SJSA1 (cell line): ENCODE data around the gene BLCAP. TPM values are rescaled to one million over a fixed set of nuclear protein-coding genes. Genes with fewer than 3 reads are reported as not detected.

Experiments
- DNase-seq, 2 experiments: peaks; one replicate each; pipeline ENCODE4 v3.0.0-alpha.2; 2015 to 2020; ENCODE audit warnings: low spot score in 2 of 2, low read depth in 1 of 2
- H3K27ac ChIP-seq: fragments of 250-450 bp; sonication (Bioruptor Pico); 2 replicates; pipeline ENCODE4 v1.5.1; 2020; ENCODE audit warnings: mild to moderate bottlenecking, moderate library complexity
- H3K27me3 ChIP-seq: fragments of 250-450 bp; sonication (Bioruptor Pico); replicated peaks from 2 replicates; pipeline ENCODE4 v1.5.1; 2020; ENCODE audit warnings: mild to moderate bottlenecking, moderate library complexity
- H3K36me3 ChIP-seq: fragments of 250-450 bp; sonication (Bioruptor Pico); 2 replicates; pipeline ENCODE4 v1.5.1; 2020; ENCODE audit warnings: mild to moderate bottlenecking
- H3K4me1 ChIP-seq: fragments of 250-450 bp; sonication (Bioruptor Pico); replicated peaks from 2 replicates; pipeline ENCODE4 v1.6.1; 2021; ENCODE audit warnings: mild to moderate bottlenecking
- H3K4me3 ChIP-seq: fragments of 250-450 bp; sonication (Bioruptor Pico); 2 replicates; pipeline ENCODE4 v1.5.1; 2020; ENCODE audit warnings: mild to moderate bottlenecking
- H3K9me3 ChIP-seq: fragments of 250-450 bp; sonication (Bioruptor Pico); replicated peaks from 2 replicates; pipeline ENCODE4 v1.5.1; 2020; ENCODE audit warnings: mild to moderate bottlenecking
- total RNA-seq: library from RNA; depleted of rRNA; stranded (reverse); fragments of >200 nt; shearing (Covaris generic); gene quantifications from 2 replicates; pipeline ENCODE4 v1.2.3, GENCODE V29; 2014

Gene BLCAP
- total RNA-seq, 1 experiment from 2014 or later = 102 TPM

DNA sequence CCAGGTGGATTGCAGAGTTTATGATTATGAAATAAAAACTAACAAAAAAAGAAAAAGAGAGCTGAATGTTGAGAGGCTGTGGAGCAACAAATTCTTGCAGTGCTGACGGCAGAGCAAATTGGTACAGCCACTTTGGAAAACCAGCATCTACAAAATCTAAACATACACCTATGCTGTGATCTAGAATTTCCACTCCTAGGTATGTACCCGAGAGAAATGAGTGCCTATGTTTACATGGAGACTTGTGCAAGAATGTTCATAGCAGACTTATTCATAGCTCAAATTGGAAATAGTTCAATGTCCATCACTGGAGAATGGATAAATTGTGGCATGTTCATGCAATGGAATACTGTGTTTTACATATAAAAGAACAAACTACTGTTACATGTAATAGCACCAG, 3.0 kb upstream of the BLCAP start:
- Histone ChIP-seq H3K36me3 (peaks cover 12% of the 10 kb centered on the region), H3K9me3 (no peaks in the 10 kb centered on the region), H3K27me3 (no peaks in the 10 kb centered on the region), H3K4me1 (peaks cover 30% of the 10 kb centered on the region), H3K27ac (no peak overlapping the region), H3K4me3 (no peak overlapping the region)
- DNase-seq = no peak

DNA sequence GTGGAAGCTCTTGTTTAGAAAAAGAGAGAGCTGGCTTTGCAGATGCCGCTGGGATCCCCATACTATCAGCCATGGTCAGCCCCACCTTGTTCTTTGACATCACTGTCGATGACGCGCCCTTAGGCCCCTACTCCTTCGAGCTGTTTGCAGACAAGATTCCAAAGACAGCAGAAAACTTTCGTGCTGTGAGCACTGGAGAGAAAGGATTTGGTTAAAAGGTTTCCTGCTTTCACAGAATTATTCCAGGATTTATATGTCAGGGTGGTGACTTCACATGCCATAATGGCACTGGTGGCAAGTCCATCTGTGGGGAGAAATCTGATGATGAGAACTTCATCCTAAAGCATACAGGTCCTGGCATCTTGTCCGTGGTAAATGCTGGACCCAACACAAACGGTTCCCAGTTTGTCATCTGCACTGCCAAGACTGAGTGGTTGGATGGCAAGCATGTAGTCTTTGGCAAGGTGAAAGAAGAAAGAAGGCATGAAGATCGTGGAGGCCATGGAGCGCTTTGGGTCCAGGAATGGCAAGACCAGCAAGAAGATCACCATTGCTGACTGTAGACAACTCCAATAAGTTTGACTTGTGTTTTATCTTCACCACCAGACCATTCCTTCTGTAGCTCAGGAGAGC, 2.4 kb upstream of the BLCAP start:
- peaks cover 18% of the 10 kb centered on the region for H3K36me3 ChIP-seq
- DNase-seq = peak in 1 of 2 experiments; percentile 17
- H3K27ac ChIP-seq = no peak overlapping the region
- H3K9me3 ChIP-seq = no peaks in the 10 kb centered on the region
- no peak overlapping the region for H3K4me3 ChIP-seq
- H3K27me3 ChIP-seq = no peaks in the 10 kb centered on the region
- peaks cover 36% of the 10 kb centered on the region for H3K4me1 ChIP-seq

DNA sequence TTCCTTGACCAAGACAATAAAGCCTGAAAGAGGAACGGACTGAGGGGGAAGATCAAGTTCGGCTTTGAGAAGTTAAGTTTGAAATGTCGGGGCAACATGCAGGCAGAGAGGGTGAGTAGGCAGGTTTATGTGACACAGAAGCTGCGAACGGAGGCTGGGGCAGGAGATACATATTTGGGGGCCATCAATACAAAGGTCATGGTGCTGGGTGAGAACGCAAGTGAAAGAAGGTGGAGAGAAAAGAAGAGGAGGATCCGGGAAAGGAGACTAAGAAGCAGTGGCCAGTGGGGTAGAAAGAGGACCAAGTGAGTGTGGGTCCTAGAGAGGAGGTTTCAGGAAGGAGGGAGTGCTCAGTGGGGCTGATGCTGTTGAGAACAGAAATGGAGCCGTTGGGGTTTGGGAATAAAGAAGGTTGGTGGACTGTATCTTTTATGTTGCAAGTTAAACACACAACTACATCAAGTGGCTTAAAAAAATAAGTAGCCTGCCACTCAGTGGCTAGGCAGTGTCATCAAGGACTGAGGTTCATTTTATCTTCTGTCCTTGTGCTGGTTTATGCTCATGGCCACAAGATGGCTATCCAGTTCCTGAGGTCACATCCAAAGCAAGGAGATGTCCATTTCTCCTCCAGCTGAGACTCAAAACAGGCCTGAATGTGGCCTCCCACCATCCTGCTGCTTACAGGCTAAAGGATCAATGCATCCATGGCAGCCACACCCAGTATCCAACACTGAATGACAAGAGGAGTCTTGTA, 1.7 kb upstream of the BLCAP start:
- DNase-seq = peak in 1 of 2 experiments; percentile 33
- Histone ChIP-seq H3K36me3 (peaks cover 25% of the 10 kb centered on the region), H3K4me1 (peaks cover 40% of the 10 kb centered on the region), H3K9me3 (no peaks in the 10 kb centered on the region), H3K27me3 (no peaks in the 10 kb centered on the region), H3K27ac (no peak overlapping the region), H3K4me3 (no peak overlapping the region)

DNA sequence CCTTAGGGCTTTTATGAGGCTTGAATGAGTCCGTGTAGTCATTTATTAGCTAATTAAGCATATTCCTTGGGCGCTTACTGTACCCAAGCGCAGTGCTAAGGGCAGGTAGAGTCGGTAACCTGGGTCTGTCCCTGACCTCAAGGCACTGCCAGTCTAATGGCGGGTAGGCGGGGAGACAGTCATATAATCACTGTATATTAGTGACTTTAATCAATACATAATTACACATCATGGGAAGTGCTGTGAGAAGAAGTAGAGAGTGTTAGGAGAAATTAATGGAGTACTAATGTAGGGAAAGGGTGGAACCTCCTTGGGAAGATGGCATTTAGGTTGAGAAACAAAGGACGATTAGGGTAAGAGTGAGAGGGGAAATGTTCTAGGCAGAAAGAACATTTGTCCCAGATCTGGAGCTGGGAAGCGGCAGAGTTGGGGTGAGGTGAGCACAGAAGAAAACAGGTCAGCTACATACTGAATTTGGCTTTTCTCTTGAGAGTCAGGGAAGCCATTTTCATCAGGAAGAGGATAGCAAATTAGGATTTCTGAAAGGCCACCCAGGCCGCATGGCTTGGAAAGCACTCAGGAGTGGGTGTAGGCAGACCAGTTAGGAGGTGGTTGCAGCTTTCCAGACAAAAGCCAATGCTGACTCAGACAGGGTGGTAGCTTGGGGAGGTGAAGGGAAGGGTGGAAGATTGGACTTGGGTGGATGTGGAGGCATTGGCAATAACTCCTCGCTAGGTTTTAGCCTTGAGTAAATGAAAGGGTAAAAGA, 954 bp upstream of the BLCAP start:
- peak overlapping the region; percentile 93 for H3K4me3 ChIP-seq
- H3K4me1 ChIP-seq = peaks cover 38% of the 10 kb centered on the region
- peak; percentile 51 to 72 for DNase-seq
- peaks cover 26% of the 10 kb centered on the region for H3K36me3 ChIP-seq
- no peaks in the 10 kb centered on the region for H3K27me3 ChIP-seq
- H3K27ac ChIP-seq = peak overlapping the region; percentile 99
- H3K9me3 ChIP-seq = no peaks in the 10 kb centered on the region

DNA sequence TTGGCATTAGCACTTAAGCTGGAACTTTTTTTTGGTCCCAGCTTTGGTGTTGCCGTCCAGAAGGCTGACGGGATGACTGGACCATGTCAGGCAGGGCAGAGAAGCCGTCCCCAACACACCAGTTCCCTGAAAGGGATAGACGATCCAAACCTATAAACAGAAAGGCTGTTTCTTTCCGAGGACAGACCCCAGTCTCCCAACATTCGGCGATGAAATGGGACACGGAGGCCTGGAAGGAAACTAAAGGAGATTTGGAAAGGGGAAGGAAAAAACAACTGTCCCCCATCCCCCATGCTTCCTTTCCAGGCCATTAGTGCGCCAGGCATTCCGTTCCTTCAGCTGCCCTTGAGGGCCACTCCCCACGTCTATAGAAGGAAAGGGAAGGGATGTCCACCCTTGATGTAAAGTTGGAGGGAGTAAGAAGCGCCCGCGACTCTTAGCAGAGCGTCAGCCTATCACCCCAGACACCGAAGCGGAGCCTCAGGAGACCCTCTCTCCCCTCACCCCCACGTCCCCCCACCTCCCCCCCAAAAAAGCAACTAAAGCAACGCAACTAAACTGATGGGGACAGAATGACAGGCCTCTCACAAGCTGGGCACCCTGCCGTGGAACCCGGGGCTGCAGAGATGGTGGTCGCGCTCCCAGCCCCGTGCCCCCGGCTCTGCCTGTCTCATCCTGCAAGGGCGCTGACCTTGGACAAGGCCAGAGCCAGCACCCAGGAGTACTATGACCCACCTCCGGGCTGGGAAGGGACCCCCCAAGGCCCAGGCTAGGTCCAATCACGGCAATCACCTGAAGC, 638 bp downstream of the BLCAP start:
- H3K36me3 ChIP-seq = peaks cover 34% of the 10 kb centered on the region
- no peaks in the 10 kb centered on the region for H3K9me3 ChIP-seq
- peak overlapping the region; percentile 93 for H3K4me3 ChIP-seq
- H3K27ac ChIP-seq = peak overlapping the region; percentile 99
- peaks cover 38% of the 10 kb centered on the region for H3K4me1 ChIP-seq
- peak in 1 of 2 experiments; percentile 48 for DNase-seq
- H3K27me3 ChIP-seq = no peaks in the 10 kb centered on the region

DNA sequence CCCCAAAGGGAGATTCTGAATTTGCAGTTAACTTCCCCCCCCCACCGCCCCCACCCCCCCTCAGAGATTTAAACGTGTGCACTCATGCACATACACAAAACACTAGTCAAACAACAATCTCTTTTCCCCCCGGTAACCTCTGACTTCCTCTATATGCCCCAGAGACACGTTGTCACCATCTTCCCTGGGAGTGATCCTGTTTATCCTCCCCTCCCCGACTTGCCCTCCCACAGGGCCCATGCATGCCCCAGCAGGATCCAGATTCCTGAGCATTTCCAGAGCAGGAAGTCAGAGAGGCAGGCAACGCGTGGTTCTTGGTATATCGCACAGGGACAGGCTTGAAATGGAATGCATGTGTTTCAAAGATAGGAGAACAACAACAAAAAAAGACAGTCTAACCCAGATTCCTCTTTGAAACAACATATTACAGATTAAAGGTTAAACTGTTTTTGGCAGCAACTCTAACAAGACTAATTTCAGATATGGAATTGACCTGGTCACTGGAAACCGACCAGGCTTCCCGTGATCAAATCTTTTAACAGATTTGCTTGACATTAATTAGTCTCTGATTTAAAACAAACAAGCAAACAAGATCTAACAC, 1.3 kb downstream of the BLCAP start:
- DNase-seq = peak; percentile 57 to 76
- H3K9me3 ChIP-seq = no peaks in the 10 kb centered on the region
- H3K27ac ChIP-seq = peak overlapping the region; percentile 16
- peak overlapping the region; percentile 93 for H3K4me3 ChIP-seq
- H3K27me3 ChIP-seq = no peaks in the 10 kb centered on the region
- H3K4me1 ChIP-seq = peaks cover 38% of the 10 kb centered on the region
- H3K36me3 ChIP-seq = peaks cover 37% of the 10 kb centered on the region

DNA sequence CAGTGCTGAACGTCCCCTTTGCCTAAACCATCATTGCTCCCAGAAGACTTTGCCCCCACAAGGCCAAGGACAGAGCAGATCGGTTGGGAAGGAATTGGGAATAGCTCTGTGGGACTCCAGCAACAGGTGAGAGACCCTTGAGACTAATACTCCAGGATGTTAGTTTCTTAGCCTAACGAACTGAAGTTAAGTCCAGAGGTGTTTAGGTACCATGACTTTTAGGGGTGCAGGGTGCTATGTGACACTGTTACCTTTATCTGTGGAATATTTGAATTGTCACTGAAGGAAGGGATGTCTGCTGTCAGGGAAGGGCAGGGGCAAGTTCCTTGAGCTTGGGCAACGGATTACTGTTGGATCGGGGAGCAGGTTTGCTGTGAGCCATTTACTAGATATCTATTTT, 1.9 kb downstream of the BLCAP start:
- H3K27ac ChIP-seq = no peak overlapping the region
- H3K4me3 ChIP-seq = peak overlapping the region; percentile 93; the same call in 1 of the 2 replicates
- no peaks in the 10 kb centered on the region for H3K27me3 ChIP-seq
- no peaks in the 10 kb centered on the region for H3K9me3 ChIP-seq
- DNase-seq = no peak
- H3K4me1 ChIP-seq = peaks cover 44% of the 10 kb centered on the region
- H3K36me3 ChIP-seq = peaks cover 42% of the 10 kb centered on the region

DNA sequence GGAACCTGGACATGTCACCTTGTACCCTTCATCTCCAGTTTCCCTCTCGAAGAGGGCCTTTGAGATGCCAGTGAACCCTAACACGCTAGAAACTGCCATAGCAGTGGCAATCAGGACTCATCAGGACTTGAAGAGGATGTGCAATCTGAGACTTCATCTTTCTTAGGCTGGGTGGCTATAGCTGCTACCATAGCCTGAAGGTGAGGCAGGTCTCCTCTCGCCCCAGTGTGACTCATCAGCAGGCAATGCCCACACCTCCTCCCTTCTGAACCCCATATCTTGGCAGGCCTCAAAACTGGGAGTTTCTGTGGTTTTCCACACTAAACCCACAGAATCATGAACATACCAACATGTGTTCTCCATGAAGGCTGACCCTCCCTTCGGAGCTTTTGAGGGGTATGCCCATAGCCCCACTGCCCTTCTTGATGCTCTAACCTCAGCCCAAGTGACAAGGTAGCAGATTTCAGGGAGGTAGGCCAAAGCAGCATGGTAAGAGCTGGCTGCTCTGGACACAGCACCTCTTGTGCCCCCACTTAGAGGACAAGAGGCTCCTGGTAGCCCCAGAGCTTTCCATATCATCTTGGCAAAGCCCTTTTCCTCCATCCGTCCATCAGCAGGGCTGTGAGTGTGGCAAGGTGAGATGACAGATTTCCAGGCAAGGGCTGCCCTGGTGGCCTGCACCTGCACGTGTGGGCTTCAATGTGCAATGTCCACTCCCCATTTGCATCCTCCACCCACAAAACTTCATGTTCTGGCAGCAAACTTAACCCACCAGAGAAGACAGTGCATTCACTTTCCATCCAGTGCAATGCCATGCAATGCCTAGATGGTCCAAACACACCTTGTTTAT, 2.6 kb downstream of the BLCAP start:
- no peak overlapping the region for H3K27ac ChIP-seq

DNA sequence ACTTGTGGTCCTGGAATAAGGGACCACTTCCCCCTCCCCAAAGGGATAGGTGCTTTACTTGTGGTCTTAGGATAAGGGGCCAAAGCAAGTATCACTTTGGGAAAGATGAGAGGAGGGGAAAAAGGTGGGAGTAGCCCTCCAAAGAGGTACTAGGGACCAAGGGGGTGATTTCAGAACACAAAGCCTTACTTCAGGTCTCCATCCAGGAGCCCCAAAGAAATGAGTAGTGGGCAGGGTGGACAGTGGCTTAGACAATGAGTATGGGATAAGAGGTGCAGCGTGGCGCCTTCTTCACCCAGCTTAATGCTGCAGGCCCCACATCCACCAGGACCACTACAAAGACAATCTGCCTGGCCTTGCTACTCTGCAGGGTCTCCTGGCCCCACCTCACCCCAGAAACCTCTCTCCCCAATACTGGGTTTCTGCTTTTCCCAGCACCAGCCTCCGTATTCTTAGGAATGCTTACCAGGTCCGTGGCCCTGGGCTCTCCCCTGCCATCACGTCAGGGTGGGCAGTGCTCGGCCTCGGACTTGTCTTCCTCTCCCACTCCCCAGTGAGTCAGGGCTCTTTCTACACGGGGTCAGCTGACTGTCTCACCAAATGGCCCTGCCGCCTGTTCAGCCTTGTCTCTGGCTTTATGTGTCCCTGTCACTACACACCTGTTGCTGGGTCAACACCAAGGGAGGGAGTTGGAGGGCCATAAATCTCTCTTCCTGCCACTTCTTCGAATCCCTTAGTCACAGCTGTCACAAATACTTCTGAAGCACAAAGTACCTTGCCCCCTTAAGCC, 3.6 kb downstream of the BLCAP start:
- no peak for DNase-seq
- peaks cover 57% of the 10 kb centered on the region for H3K4me1 ChIP-seq
- no peaks in the 10 kb centered on the region for H3K9me3 ChIP-seq
- H3K27me3 ChIP-seq = no peaks in the 10 kb centered on the region
- no peak overlapping the region for H3K27ac ChIP-seq
- peaks cover 57% of the 10 kb centered on the region for H3K36me3 ChIP-seq
- H3K4me3 ChIP-seq = no peak overlapping the region

More for the DNA sequence above, 2.6 kb downstream of the BLCAP start:
- Histone ChIP-seq H3K36me3 (peaks cover 50% of the 10 kb centered on the region), H3K4me3 (no peak overlapping the region), H3K9me3 (no peaks in the 10 kb centered on the region), H3K4me1 (peaks cover 51% of the 10 kb centered on the region), H3K27me3 (no peaks in the 10 kb centered on the region)
- DNase-seq = no peak

DNA sequence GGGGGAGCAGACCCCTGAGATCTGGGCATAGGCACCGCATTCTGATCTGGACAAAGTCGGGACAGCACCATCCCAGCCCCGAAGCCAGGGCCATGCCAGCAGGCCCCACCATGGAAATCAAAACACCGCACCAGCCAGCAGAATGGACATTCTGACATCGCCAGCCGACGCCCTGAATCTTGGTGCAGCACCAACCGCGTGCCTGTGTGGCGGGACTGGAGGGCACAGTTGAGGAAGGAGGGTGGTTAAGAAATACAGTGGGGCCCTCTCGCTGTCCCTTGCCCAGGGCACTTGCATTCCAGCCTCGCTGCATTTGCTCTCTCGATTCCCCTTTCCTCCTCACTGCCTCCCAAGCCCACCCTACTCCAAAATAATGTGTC, 4.7 kb downstream of the BLCAP start:
- Histone ChIP-seq H3K9me3 (no peaks in the 10 kb centered on the region), H3K27me3 (no peaks in the 10 kb centered on the region), H3K27ac (no peak overlapping the region), H3K36me3 (peaks cover 62% of the 10 kb centered on the region), H3K4me3 (no peak overlapping the region), H3K4me1 (peaks cover 59% of the 10 kb centered on the region)
- DNase-seq = no peak

DNA sequence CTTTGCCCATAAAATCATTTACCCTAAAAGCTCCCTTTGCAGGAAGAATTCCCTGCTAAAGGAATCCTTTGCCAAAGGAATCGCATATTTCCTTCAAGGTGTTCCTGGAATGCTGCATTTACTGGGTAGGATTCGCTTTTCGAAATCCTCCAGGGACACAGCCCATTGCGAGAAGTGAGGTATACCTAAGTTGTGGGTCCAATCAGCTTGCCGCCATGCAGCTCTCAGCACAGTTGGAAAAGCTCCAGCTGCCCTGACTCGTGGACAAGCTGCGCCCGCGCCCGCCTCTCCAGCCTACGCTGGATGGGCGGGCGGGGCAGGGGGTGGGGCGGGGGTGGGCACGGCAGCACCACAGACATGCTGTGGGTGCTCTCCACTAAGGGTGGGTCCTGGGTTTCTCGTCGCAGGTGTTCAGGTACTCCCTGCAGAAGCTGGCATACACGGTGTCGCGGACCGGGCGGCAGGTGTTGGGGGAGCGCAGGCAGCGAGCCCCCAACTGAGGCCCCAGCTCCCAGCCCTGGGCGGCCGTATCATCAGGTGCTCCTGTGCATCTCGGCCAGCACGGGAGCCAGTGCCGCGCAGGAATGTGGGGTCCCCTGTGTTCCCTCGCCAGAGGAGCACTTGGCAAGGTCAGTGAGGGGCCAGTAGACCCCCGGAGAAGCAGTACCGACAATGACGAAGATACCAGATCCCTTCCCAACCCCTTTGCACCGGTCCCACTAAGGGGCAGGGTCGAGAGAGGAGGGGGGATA, 5.2 kb downstream of the BLCAP start:
- no peak for DNase-seq
- H3K27me3 ChIP-seq = no peaks in the 10 kb centered on the region
- no peak overlapping the region for H3K4me3 ChIP-seq
- H3K36me3 ChIP-seq = peaks cover 65% of the 10 kb centered on the region
- no peaks in the 10 kb centered on the region for H3K9me3 ChIP-seq
- H3K27ac ChIP-seq = no peak overlapping the region
- H3K4me1 ChIP-seq = peaks cover 62% of the 10 kb centered on the region
